Loucy (cell line): ENCODE measurements around the gene ADARB1.

Source experiments
- H2AFZ ChIP-seq: fragments of 200-600 bp; sonication (generic); 2 replicates; pipeline ENCODE4 v1.6.0; 2016; ENCODE audit warnings: antibody characterized with exemption, mild to moderate bottlenecking, low read length, moderate library complexity
- H3F3A ChIP-seq: fragments of 200-600 bp; 2 replicates; pipeline ENCODE4 v1.6.0; 2016; ENCODE audit warnings: antibody characterized with exemption, low read depth, mild to moderate bottlenecking
- H3K27me3 ChIP-seq: fragments of 200-600 bp; sonication (generic); 2 replicates; pipeline ENCODE4 v1.6.1; 2014; ENCODE audit warnings: low read length, mild to moderate bottlenecking; ENCODE audit not compliant: insufficient read depth, poor library complexity, severe bottlenecking
- H3K36me3 ChIP-seq: fragments of 200-600 bp; sonication (generic); 2 replicates; pipeline ENCODE4 v1.6.1; 2016; ENCODE audit warnings: low read length; ENCODE audit not compliant: insufficient read depth
- H3K4me1 ChIP-seq: fragments of 200-600 bp; sonication (generic); 2 replicates; pipeline ENCODE4 v1.5.1; 2014; ENCODE audit warnings: low read length, mild to moderate bottlenecking; ENCODE audit not compliant: insufficient read depth, poor library complexity, severe bottlenecking
- H3K4me2 ChIP-seq: fragments of 200-600 bp; sonication (generic); 2 replicates; pipeline ENCODE4 v1.6.0; 2014; ENCODE audit warnings: antibody characterized with exemption, low read length, low read depth, mild to moderate bottlenecking; ENCODE audit not compliant: poor library complexity, severe bottlenecking
- H3K4me3 ChIP-seq: fragments of 200-600 bp; sonication (generic); 2 replicates; pipeline ENCODE4 v1.5.1; 2014; ENCODE audit warnings: low read length, mild to moderate bottlenecking, mixed read lengths; ENCODE audit not compliant: poor library complexity, severe bottlenecking
- H3K79me2 ChIP-seq: fragments of 200-600 bp; sonication (generic); 2 replicates; pipeline ENCODE4 v1.6.1; 2014; ENCODE audit warnings: low read length; ENCODE audit not compliant: insufficient read depth
- H3K9ac ChIP-seq: fragments of 200-600 bp; sonication (generic); 2 replicates; pipeline ENCODE4 v1.6.0; 2014; ENCODE audit warnings: mild to moderate bottlenecking, low read depth, low read length, moderate library complexity; ENCODE audit not compliant: poor library complexity, severe bottlenecking
- H3K9me2 ChIP-seq: fragments of 200-600 bp; sonication (generic); replicated peaks from 2 replicates; pipeline ENCODE4 v1.6.1; 2016; ENCODE audit warnings: low read depth, low read length, mixed read lengths
- H3K9me3 ChIP-seq: fragments of 200-600 bp; sonication (generic); 2 replicates; pipeline ENCODE4 v1.6.1; 2014; ENCODE audit warnings: mild to moderate bottlenecking, antibody characterized with exemption, low read length, low read depth; ENCODE audit not compliant: insufficient read depth
- H4K20me1 ChIP-seq: fragments of 200-600 bp; sonication (generic); 2 replicates; pipeline ENCODE4 v1.6.0; 2014; ENCODE audit warnings: antibody characterized with exemption, low read length, mild to moderate bottlenecking; ENCODE audit not compliant: insufficient read depth, poor library complexity, severe bottlenecking
- EZH2phosphoT487 ChIP-seq: fragments of 200-600 bp; IDR thresholded peaks from 2 replicates; pipeline ENCODE4 v1.6.1; 2018; ENCODE audit warnings: antibody characterized with exemption, mild to moderate bottlenecking, moderate library complexity, borderline replicate concordance
- TF ChIP-seq, protein P1 (sequence below): fragments of 200-600 bp; sonication (generic); conservative IDR thresholded peaks from 2 replicates; pipeline ENCODE4 v1.5.1; 2014; ENCODE audit warnings: mild to moderate bottlenecking, antibody characterized with exemption, low read length

The ADARB1 gene

GRCh38 chr21:45166931-45167330 lies 92.6 kb downstream of the ADARB1 start:
- Histone ChIP-seq H3K9ac (no peak overlapping the region), H3K79me2 (no peaks in the 10 kb centered on the region; the same call in 1 of the 2 replicates), H3F3A (no peaks in the 10 kb centered on the region; the same call in 1 of the 2 replicates), H3K4me3 (no peak overlapping the region), H4K20me1 (no peaks in the 10 kb centered on the region), H3K36me3 (no peaks in the 10 kb centered on the region; the same call in 1 of the 2 replicates), H3K9me2 (no peaks in the 10 kb centered on the region), H2AFZ (no peak overlapping the region), H3K4me2 (no peak overlapping the region), H3K4me1 (peaks cover 31% of the 10 kb centered on the region), H3K27me3 (no peaks in the 10 kb centered on the region), H3K9me3 (no peaks in the 10 kb centered on the region)
- TF ChIP-seq EZH2phosphoT487 = no peak
- TF ChIP-seq, protein P1, sequence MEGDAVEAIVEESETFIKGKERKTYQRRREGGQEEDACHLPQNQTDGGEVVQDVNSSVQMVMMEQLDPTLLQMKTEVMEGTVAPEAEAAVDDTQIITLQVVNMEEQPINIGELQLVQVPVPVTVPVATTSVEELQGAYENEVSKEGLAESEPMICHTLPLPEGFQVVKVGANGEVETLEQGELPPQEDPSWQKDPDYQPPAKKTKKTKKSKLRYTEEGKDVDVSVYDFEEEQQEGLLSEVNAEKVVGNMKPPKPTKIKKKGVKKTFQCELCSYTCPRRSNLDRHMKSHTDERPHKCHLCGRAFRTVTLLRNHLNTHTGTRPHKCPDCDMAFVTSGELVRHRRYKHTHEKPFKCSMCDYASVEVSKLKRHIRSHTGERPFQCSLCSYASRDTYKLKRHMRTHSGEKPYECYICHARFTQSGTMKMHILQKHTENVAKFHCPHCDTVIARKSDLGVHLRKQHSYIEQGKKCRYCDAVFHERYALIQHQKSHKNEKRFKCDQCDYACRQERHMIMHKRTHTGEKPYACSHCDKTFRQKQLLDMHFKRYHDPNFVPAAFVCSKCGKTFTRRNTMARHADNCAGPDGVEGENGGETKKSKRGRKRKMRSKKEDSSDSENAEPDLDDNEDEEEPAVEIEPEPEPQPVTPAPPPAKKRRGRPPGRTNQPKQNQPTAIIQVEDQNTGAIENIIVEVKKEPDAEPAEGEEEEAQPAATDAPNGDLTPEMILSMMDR = no peak

DNA sequence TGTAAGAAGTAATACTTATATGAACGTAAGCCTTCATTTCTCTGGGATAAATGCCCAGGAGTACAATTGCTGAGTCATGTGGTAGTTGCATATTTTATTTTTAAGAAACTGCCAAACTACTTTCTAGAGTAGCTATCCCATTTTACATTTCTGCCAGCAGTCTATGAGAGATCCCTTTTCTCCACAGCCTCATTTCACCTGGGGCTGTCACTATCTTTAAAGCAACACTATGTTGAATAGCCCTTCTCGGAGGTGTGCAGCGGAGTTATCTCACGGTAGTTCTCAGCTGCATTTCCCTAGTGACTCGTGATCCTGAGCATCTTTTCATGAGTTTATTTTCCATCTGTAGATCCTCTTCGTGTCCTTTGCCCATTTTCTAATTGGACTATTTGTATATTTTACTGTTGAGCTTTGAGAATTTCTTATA lies 93.4 kb downstream of the ADARB1 start:
- peaks cover 5% of the 10 kb centered on the region; the same call in 1 of the 2 replicates for H3K36me3 ChIP-seq
- no peaks in the 10 kb centered on the region for H3K27me3 ChIP-seq
- H3K9me3 ChIP-seq = no peaks in the 10 kb centered on the region
- no peaks in the 10 kb centered on the region; the same call in 1 of the 2 replicates for H3K79me2 ChIP-seq
- no peak overlapping the region for H3K9ac ChIP-seq
- H3K9me2 ChIP-seq = no peaks in the 10 kb centered on the region
- peaks cover 31% of the 10 kb centered on the region for H3K4me1 ChIP-seq
- H3K4me2 ChIP-seq = no peak overlapping the region
- no peaks in the 10 kb centered on the region; the same call in 1 of the 2 replicates for H3F3A ChIP-seq
- H2AFZ ChIP-seq = no peak overlapping the region
- no peaks in the 10 kb centered on the region for H4K20me1 ChIP-seq
- no peak overlapping the region for H3K4me3 ChIP-seq
- TF ChIP-seq EZH2phosphoT487 = no peak
- TF ChIP-seq, protein P1 = no peak

- Histone ChIP-seq H3K4me1 (peaks cover 31% of the 10 kb centered on the region), H3K27me3 (no peaks in the 10 kb centered on the region), H3K4me3 (no peak overlapping the region), H3K36me3 (peaks cover 7% of the 10 kb centered on the region; the same call in 1 of the 2 replicates), H3K9me2 (no peaks in the 10 kb centered on the region), H3F3A (no peaks in the 10 kb centered on the region; the same call in 1 of the 2 replicates), H2AFZ (no peak overlapping the region), H3K79me2 (no peaks in the 10 kb centered on the region; the same call in 1 of the 2 replicates), H3K9me3 (no peaks in the 10 kb centered on the region), H3K9ac (no peak overlapping the region), H3K4me2 (no peak overlapping the region), H4K20me1 (no peaks in the 10 kb centered on the region)
- TF ChIP-seq, protein P1 = no peak
- no peak for TF ChIP-seq EZH2phosphoT487
These were observed 94.1 kb downstream of the ADARB1 start for GRCh38 chr21:45168522-45168921.
